ENCODE data around the gene CTSE. TPM values are rescaled to one million over a fixed set of nuclear protein-coding genes. Genes with fewer than 3 reads are reported as not detected.

Gene CTSE
- total and polyA plus RNA-seq, 2 experiments from 2014 or later: 65.9 to 86.0 TPM

DNA sequence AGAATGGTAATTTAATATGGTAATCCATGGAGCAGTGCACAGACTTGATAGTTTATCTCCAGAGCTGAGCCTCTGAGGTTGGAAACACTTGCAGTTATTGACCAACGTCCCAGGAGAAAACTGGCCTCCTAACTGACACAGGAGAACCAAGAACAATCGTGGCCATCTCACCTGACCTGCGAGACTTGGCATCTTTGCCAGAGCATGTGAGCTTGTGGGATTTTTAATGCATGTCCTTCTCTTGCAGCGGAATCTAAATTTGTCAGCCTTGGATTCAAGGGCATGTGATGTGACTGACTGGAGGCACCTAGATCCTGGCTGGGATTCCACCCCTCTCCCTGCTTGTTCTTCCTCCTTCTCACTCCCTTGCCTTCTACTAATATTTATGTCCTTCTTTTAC, 52.6 kb downstream of the CTSE start:
- no peaks in the 10 kb centered on the region for H3K36me3 ChIP-seq (replicated peaks; ENCODE audit: insufficient read depth, low read depth)
- no peak overlapping the region for H3K4me2 ChIP-seq
- H3K9me2 ChIP-seq (replicated peaks; ENCODE audit: insufficient read depth): no peaks in the 10 kb centered on the region
- TF ChIP-seq EZH2 (IDR thresholded peaks at IDR 0.05; ENCODE audit: borderline replicate concordance): no peak
- no peak for TF ChIP-seq EZH2phosphoT487 (IDR thresholded peaks at IDR 0.05; ENCODE audit: low read depth, severe bottlenecking, unreplicated experiment)
- TF ChIP-seq CTCF (IDR thresholded peaks at IDR 0.05; ENCODE audit: poor library complexity): no peak
- H3K79me2 ChIP-seq: no peaks in the 10 kb centered on the region
- no peaks in the 10 kb centered on the region for H3K9me3 ChIP-seq (ENCODE audit: low read depth)
- H4K20me1 ChIP-seq (ENCODE audit: insufficient read depth, poor library complexity, severe bottlenecking): no peaks in the 10 kb centered on the region
- no peak overlapping the region for H3K27ac ChIP-seq
- no peak overlapping the region for H3K4me3 ChIP-seq
- no peak overlapping the region for H2AFZ ChIP-seq
- no peak for DNase-seq (ENCODE audit: low spot score)
- no peaks in the 10 kb centered on the region for H3K4me1 ChIP-seq (ENCODE audit: insufficient read depth)
- H3K27me3 ChIP-seq: no peaks in the 10 kb centered on the region
- WGBS (ENCODE audit: low lambda C conversion rate, missing lambda C conversion rate): 88% methylated on average over 4 of the region's 4 CpGs

DNA sequence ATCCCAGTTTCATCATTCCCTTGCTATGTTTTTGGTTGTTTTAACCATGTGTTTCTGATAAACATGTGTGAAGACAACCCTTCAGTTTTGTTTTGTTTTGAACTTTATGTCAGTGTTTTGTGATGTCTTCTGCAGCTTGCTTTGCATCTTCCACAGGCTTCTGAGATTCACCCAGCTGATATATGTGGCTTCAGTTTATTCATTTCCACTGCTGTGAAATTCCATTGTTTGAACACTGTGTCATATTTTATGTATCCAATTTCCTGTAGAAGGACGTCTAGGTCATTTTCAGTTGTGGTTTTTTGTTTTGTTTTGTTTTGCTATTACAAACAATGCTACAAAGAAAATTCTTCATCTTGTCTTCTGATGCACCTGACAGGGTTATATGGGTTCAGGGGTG, 53.2 kb downstream of the CTSE start:
- no peaks in the 10 kb centered on the region for H3K27me3 ChIP-seq
- no peak overlapping the region for H2AFZ ChIP-seq
- no peaks in the 10 kb centered on the region for H3K79me2 ChIP-seq
- no peak for DNase-seq (ENCODE audit: low spot score)
- no peaks in the 10 kb centered on the region for H3K36me3 ChIP-seq (replicated peaks; ENCODE audit: insufficient read depth, low read depth)
- no peaks in the 10 kb centered on the region for H3K9me2 ChIP-seq (replicated peaks; ENCODE audit: insufficient read depth)
- no peaks in the 10 kb centered on the region for H3K9me3 ChIP-seq (ENCODE audit: low read depth)
- H3K4me3 ChIP-seq: no peak overlapping the region
- no peak overlapping the region for H3K27ac ChIP-seq
- H3K4me2 ChIP-seq: no peak overlapping the region
- 38% methylated on average over 1 of the region's 1 CpG for WGBS (ENCODE audit: low lambda C conversion rate, missing lambda C conversion rate)
- no peaks in the 10 kb centered on the region for H3K4me1 ChIP-seq (ENCODE audit: insufficient read depth)
- no peaks in the 10 kb centered on the region for H4K20me1 ChIP-seq (ENCODE audit: insufficient read depth, poor library complexity, severe bottlenecking)
- TF ChIP-seq CTCF (IDR thresholded peaks at IDR 0.05; ENCODE audit: poor library complexity): no peak
- no peak for TF ChIP-seq EZH2 (IDR thresholded peaks at IDR 0.05; ENCODE audit: borderline replicate concordance)
- TF ChIP-seq EZH2phosphoT487 (IDR thresholded peaks at IDR 0.05; ENCODE audit: low read depth, severe bottlenecking, unreplicated experiment): no peak

GRCh38 chr1:205969229-205969628, 54.5 kb downstream of the CTSE start:
- WGBS (ENCODE audit: low lambda C conversion rate, missing lambda C conversion rate): 89% methylated on average over 8 of the region's 8 CpGs
- Histone ChIP-seq H3K79me2 (no peaks in the 10 kb centered on the region), H4K20me1 (ENCODE audit: insufficient read depth, poor library complexity, severe bottlenecking) (no peaks in the 10 kb centered on the region), H3K36me3 (replicated peaks; ENCODE audit: insufficient read depth, low read depth) (no peaks in the 10 kb centered on the region), H3K27me3 (no peaks in the 10 kb centered on the region), H3K4me1 (ENCODE audit: insufficient read depth) (no peaks in the 10 kb centered on the region), H3K4me3 (no peak overlapping the region), H2AFZ (no peak overlapping the region), H3K4me2 (no peak overlapping the region), H3K9me3 (ENCODE audit: low read depth) (no peaks in the 10 kb centered on the region), H3K27ac (no peak overlapping the region), H3K9me2 (replicated peaks; ENCODE audit: insufficient read depth) (no peaks in the 10 kb centered on the region)
- TF ChIP-seq EZH2 (IDR thresholded peaks at IDR 0.05; ENCODE audit: borderline replicate concordance) (no peak), EZH2phosphoT487 (IDR thresholded peaks at IDR 0.05; ENCODE audit: low read depth, severe bottlenecking, unreplicated experiment) (no peak), CTCF (IDR thresholded peaks at IDR 0.05; ENCODE audit: poor library complexity) (no peak)
- no peak for DNase-seq (ENCODE audit: low spot score)

All from hepatocyte (in vitro differentiated cells).